HUES6 (cell line): ENCODE data around the gene GPA33.

Experiments
- H3K27ac ChIP-seq: 2 replicates; pipeline ENCODE4 v1.7.0; 2013; ENCODE audit warnings: low read depth, mild to moderate bottlenecking, low read length, inconsistent platforms
- H3K27me3 ChIP-seq: 2 replicates; pipeline ENCODE4 v1.6.1; 2013; ENCODE audit warnings: low read length; ENCODE audit not compliant: control insufficient read depth, insufficient read depth
- H3K36me3 ChIP-seq: 2 replicates; pipeline ENCODE4 v1.6.1; 2013; ENCODE audit warnings: low read length; ENCODE audit not compliant: control insufficient read depth, insufficient read depth
- H3K4me1 ChIP-seq: 2 replicates; pipeline ENCODE4 v1.6.1; 2013; ENCODE audit warnings: low read length; ENCODE audit not compliant: control insufficient read depth, insufficient read depth
- H3K4me3 ChIP-seq: 2 replicates; pipeline ENCODE4 v1.5.1; 2013; ENCODE audit warnings: low read depth, low read length
- H3K9ac ChIP-seq: one replicate; pipeline ENCODE4 v1.6.1; 2013; ENCODE audit warnings: mild to moderate bottlenecking, low read length
- H3K9me3 ChIP-seq: 2 replicates; pipeline ENCODE4 v1.6.1; 2013; ENCODE audit warnings: low read depth, low read length; ENCODE audit not compliant: control insufficient read depth, insufficient read depth

Gene GPA33

GRCh38 chr1:167011560-167012191, 78.5 kb downstream of the GPA33 start:
- Histone ChIP-seq H3K4me1 (no peaks in the 10 kb centered on the region), H3K27ac (no peak overlapping the region), H3K9ac (no peak overlapping the region), H3K9me3 (no peaks in the 10 kb centered on the region), H3K36me3 (no peaks in the 10 kb centered on the region), H3K27me3 (no peaks in the 10 kb centered on the region), H3K4me3 (no peak overlapping the region)

- Histone ChIP-seq H3K4me1 (no peaks in the 10 kb centered on the region), H3K9me3 (no peaks in the 10 kb centered on the region; the same call in 1 of the 2 replicates), H3K27me3 (no peaks in the 10 kb centered on the region), H3K27ac (no peak overlapping the region), H3K4me3 (no peak overlapping the region), H3K9ac (no peak overlapping the region), H3K36me3 (no peaks in the 10 kb centered on the region)
These were observed 86.5 kb downstream of the GPA33 start for GRCh38 chr1:167003711-167004110.
